Embryonic facial prominence (tissue), 1 donor: ENCODE results near the gene EFNA4.

Experiments
- DNase-seq: peaks from one replicate; pipeline ENCODE4 v3.0.0-alpha.2; 2016; ENCODE audit errors: extremely low spot score

EFNA4 gene

DNA sequence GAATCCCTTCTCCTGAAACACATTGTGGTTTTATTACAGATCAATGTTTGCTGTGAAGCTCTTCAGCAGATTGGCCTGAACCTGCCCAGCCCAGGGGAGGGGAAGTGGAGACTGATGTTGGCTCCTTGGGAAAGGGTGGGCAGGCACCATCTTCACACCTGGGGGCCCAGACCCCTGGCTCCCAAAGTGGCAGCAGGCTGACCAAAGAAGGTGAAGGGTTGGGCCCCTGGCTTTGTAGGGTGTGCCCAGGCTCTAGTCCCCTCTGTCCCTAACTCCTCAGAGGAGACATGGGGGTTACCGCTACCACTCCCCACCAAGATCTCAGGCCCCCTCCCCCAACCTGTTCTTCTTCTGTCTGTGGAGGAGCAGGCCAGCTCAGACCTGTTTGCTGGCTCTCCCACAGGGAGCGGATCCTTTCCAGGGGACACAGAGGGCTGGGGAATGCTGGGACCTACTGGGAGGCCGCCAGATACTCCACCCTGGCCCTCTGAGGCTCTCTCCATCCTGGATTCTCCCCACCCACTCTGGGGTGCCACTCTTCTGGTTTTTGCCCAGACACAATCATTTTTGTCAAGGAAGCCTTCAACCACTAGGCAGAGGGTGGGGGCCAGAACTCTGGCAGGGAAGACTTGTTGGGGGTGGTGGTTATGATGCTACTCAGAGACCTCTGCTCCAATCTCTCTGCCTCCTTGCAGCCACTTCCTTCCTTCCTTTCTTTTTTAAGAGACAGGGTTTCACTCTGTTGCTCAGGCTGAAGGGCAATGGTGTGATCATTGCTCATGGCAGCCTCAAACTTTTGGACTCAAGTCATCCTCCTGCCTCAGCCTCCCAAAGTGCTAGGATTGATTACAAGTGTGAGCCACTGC is 10.1 kb downstream of the EFNA4 start:
- no peak for DNase-seq

DNA sequence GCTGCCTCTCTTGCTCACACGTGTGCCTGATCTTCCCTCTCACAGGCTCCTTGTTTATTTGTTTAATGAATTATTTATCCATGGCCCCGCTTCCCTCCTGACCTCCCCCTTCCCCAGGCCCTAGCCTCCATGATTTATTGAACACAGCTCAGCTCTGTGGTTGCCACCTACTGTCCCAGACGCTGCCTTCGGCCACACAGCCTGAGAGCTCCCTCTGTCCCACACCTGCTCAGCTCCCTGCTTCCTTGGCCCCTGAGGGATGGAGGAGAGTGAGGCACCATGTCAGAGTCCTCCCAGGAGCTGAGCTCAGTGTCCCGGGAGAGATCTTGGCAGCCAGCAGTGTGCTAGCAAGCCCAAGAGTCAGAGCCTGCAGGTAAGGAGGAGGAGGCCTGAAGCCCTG is 12.0 kb downstream of the EFNA4 start:
- DNase-seq: no peak

DNA sequence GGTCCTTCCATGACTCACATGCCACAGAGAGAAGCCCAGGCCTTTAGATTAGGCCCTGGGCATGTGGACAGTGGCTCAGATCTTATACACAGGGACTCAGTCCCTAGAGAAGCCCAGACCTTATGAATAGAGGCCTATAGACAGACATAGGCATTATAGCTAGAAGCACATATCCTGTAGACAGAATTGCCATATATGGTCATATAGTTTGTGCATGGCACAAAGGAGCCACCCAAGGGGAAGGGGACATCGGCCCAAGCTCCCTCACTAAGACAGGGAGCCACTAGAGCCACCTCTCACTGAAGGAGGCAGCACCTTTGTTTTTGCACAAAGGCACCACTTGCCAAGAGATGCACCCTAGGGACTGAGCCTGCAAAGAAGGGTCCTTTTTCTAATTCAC is 12.8 kb downstream of the EFNA4 start:
- DNase-seq: no peak

DNA sequence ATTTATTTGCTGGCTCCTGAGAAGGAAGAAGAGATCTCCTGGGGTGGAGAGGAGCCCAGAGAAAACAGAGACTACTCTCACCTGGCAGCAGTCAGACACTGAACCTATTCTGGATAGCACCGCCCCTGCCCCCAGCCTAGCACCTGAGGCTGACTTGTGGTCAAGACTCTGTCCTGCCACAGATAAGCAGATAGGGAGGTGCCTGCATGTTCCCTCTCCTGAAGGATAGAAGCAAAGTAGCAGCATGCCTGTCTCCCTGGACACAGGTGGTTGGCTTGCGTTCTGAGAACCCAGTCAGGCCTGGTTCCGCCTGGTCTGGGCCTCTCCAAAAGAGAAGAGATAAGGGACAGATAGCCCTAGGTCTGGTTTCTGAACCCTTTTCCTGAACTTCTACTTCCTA is 13.8 kb downstream of the EFNA4 start:
- DNase-seq: no peak

DNA sequence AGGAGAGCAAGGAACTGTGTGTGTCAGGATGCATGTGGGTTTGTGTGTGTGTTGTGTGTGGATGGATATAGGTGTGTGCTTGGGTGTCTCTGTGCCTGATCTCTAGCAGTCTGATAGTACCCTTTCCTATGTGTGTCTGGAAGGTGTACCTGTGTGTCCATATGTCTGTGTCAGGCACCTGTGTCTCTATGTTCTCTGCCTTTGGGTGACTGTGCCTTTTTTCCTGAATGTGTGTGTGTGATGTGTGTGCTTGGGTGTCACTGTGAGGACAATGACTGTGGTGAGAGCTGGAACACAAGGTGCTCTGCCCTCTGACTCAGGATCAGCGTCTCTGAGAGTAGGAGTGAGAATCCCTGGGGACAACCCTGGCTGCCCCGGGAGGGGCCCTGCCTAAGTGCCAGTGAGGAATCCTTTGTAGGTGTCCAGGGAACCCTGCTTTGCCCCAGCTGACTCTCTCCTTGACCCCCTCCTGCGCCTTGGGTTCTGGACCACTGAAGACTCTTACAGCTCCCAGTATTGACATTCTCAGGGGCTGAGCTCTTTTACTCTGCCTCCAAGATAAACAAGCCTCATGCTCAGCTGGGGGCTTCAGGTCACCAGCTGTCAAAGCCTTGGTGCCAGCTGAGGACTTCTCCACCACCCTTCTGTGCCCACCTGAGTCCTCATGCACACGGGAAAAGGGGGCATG is 14.4 kb downstream of the EFNA4 start:
- DNase-seq: no peak

DNA sequence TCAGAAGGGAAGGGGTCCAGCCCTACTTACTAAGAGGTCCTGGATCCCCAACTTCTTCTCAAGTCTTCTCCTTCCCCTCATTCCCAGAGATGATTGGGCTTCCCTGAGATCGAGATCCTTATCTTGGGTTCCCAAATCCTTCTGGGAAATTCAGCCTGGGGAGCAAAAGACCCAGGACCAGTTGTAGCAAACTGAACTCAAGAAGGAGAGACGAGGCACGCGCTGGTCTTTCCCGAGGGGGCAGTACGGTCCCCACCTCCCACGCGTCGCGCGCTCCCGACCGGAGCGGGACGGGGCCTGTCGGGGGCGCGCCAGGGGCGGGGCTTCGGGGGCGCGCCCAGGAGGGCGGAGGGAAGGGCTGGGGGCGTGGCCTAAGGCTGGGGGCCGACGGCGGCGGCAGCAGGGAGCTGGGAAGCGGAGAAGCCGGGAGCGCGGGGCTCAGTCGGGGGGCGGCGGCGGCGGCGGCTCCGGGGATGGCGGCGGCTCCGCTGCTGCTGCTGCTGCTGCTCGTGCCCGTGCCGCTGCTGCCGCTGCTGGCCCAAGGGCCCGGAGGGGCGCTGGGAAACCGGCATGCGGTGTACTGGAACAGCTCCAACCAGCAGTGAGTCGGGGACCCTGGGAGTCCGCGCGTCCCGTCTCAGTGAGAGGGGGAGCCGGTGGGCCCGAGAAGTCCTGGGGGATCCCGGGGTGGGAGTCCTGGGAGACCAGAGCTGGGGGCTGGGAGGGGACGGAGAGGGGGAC is 15.1 kb downstream of the EFNA4 start, which contains the start of gene EFNA3:
Gene EFNA3, plus strand, starts transcription at position 369 of the 741 bp plus-strand sequence. Its CDS starts 105 bp downstream, at position 474.
- DNase-seq: no peak

DNA sequence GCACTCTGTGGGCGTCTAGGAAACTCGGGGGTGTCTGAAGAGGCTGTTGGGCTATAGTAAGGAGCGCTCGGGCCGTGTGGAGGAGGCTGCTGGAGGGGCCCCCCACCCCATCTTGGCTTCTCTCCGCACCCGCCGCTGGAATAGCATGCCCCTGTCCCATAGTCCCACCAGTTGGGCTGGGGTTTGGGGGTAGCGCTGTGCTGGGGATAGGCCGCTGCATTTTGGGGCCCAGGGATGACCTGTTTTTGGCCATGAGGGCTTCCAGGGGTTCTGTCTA is 15.6 kb downstream of the EFNA4 start:
- DNase-seq: no peak

DNA sequence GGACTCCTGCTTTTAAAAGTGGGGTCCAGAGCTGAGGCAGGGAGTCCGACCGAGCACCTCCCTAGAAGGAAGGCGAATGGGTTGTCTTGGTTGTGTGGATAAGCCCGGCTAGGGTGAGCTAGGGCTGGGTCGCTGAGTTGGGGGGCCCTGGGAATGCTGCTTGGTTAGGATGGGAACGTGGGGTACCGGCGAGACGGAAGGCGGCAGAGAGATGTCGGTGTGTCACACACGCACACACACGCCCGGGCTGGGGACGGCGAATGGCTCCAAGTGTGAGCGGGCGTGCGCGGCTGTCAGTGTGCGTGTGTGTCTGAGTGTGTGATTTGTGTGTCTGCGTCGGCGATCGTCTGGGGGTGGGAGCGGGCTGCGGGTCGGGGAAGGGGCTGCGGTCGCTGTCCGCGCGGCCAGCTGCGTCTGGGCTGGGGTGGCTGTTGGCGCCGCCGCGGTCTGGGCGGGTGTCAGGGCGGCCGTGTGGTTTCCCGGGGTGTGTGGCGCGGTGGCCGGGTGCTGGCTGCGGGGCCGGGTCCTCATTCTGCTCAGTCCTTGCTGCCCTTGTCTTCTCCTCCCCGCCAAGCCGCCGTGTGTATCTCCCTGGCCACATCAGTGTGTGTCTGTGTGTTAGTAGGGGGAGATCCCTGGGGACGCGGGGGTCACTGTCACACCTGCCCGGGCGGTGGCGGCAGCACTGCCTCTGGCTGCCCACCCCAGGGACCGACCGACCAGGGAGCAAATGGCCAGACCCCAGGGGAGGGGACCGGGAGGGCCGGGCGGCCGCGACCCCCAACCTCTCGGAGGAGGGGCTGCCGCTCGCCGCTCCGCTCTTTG is 16.2 kb downstream of the EFNA4 start:
- no peak for DNase-seq

DNA sequence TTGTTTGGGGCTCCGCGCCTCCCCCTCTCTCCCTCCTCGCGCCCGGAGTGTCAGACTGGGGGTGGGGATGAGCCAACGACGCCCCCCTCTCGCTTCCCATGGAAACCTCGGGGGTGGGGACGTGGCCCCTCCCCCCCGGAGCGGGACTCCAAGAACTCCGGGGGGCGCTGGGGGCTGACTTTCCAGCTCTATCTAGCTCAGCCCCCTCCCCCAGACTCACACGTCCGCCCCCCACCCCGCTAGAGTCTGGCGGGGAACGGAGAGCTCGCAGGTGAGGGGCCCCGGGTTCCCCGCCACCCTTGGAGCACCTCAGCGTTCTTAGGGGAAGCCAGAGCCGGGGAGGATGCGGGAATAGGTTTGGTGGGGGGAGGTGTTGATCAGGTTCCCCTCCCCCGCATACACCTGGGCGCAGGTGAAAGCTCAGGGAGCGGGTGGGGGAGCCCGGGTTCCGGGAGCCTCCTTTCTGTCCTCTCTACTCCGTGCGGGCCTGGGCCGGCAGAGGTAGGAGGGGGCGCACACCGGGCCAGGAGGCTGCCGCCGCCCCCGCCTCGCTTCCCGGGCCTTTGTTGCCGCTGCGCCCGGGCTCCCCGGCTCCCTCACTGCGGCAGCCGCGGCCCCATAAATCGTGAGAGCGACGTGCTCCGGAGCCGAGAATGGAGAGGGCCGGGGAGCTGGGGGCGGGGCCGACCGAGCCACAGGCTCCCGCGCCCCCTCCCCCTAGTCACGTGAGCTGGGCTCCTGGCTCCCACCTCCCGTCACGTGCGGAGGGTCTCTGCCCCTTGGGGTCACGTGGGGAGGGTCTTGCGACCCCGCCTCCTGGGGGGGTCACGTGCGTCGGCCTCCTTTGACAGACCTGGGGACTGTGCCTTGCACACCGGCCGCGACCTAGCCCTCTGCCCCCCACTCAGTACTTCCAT is 17.0 kb downstream of the EFNA4 start:
- DNase-seq: peak; percentile 75

DNA sequence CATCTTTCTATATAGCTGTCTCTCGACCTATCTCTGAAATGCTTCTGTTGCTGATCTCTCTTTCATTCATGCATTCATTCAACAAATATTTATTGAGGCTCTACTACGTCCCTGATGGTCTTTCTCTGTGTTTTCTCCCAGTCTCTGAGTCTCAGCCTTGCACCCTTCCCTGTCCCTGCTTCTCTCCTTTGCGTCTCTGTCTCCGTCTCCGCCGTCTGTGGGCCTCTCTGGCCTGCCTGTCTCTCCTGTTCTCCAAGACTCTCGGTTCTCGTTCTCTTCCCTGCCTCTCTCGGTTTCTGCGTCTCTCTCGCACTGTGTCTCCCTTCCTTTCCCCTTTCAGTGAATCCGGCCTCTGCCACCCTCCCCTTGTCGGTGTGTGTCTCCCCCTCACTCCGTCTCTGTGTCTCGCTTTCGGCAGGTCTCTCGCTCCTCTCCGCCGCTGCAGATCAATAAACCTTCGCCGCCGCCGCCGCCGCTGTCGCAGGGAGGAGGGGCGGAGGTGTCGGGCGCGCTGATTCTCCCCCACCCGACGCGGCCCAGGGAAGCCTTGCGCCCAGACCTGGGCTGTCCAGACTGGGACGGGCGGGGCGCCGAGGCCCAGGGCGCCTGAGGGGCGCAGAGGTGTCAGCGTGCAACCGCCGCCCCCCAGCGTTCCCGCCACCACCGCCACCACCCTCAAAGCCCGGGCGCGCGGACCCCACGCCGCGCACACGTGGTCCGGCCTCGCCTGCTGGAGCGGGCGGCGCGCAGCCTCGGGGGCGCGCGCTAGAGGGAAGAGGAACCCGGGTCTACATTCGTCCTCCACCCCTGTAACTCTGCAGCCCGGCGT is 18.1 kb downstream of the EFNA4 start:
- DNase-seq: no peak

DNA sequence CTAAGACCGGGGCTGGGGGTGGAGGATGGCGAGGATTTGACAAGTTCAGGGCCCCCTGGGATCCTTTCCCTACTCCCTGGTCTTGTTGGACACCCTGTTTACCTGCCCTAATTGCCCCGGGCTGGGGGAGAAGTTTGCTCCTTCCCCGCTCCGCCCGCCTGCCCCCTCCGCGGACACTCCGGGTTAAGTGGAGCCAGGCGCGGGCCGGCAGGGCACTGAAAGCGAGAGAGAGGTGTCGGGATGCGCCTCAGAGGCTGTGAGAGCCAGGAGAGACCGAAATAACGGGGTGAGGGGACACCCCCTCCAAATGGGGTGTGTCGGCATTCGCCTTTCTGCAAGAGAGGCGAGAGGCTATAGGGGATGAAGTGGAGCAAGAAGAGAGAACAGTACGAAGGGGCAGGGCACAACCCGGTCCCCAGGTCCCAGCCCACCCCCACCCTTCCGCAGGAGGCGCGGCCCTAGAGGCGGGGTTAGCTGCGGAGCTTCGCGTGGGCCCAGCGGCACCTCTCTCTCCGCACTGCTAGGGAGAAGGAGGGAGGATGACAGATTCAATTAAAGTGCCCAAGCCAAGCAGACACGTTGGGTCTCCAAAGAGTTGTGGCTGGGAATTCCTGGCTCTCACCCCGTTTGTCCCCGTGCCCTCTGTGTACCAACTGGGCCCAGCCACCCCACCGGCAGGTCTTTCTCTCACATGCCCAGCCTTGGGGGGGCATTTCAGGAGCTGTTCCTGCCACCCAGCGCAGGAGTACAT is 18.9 kb downstream of the EFNA4 start:
- DNase-seq: no peak

DNA sequence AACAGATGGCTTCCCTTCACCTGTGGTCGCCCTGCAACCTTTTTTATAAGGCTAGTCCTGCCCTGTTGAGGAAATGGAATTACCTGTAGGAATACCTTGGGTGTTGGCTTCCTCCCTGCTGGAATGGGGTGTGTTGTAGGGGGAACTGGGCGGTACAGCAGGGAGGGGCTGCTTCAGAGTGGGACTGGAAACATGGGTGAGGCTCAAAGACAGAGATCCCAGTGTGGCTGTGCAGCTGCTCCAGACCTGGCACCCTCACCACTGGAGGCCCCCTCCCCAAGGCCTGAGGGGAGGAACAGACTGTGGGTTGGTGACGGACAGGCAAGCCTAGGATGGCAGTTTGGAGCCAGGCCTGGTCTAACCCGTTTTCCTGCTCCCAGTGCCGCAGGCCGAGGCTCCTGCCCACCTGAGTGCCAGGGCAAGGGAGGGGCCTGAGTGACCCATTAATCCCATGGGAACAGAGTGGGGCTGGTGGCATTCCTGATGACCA is 19.6 kb downstream of the EFNA4 start:
- no peak for DNase-seq

DNA sequence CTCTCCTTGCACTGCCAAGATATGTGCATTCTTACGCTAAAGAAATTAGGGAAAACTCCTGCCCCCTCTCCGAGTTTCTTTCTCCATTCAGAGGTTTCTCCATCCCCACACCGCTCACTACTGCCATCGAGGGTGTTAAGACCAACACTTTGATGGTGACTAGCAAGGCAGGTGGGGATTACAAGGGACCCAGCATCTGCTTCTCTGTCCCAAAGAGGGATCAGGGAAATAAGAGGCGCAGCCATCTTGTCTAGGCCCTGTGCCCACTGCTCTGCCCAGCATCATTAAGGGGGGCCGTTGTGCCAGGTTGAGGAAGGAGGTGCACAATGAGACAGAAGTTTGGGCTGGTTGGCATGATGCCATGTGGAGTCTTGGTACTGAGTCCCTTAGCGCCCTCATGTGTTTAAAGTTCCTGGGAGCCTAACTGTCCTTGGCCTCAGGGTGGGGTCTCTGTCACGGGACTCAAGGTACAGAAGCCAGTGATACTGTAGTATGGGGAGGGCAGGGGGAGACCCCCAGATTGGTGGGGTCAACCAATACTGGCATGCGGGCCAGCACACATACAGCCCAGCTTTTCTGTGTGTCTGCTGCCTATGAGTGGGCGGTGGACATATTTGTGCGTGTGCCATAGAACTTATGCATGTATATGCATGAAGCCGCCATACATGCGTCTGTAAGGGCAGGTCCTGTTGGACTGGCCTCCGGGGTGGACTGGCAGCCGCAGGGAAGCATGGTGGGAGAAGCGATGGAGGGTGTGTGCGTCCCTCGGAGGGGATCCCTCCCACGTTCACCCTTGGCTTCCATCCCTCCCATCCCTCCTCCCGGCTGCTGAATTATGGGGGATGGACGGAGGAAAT is 20.6 kb downstream of the EFNA4 start:
- DNase-seq: no peak

DNA sequence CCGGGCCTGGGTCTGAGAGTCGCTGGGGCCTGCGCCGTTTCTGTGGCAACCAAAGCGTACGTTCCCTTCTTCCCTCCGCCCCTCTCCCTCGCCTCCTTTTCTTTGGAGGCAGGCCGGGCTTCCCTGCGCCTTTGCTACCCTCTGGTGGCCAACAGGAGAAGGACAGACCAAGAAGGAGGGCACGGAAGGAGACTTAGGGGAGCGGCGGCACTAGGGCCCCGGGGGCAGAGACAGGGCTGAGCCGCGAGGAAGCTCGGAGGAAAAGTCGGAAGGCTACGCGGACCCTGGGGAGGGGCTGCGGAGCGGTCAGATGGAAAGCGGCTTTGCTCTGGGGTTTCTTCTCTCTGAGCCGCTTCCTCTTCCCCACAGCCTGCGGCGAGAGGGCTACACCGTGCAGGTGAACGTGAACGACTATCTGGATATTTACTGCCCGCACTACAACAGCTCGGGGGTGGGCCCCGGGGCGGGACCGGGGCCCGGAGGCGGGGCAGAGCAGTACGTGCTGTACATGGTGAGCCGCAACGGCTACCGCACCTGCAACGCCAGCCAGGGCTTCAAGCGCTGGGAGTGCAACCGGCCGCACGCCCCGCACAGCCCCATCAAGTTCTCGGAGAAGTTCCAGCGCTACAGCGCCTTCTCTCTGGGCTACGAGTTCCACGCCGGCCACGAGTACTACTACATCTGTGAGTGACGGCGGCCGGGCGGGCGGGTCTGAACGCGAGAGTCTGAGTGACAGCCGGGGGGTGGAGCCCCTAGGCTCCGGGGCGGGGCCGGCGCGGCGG is 21.4 kb downstream of the EFNA4 start:
- peak; percentile 98 for DNase-seq

DNA sequence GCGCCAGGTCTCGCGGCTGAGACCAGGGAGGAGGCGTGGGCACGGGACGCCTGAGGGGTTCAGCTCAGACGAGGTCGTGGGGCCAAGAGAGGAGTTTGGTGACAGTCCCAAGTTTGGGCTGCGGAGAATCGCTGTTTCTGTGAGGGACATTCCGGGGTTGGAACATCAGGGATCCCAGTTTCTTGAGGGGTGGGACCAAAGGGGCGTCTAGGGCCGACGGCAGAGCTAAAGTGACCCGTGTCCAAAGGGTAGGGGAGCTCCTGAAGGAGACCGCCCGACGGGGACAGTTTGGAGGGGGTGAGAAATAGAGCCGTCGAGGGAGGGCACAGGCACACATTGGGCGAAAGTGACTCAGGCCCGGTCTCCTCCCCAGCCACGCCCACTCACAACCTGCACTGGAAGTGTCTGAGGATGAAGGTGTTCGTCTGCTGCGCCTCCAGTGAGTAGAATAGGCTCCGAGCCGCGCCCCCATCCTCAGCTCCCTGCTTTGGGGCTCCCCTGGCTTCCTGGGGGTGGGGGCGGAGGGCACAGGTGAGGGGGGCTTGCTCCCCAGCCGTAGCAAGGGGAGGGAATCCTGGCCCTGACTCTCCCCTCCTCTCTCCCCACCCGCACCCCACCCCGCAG is 22.1 kb downstream of the EFNA4 start:
- no peak for DNase-seq

DNA sequence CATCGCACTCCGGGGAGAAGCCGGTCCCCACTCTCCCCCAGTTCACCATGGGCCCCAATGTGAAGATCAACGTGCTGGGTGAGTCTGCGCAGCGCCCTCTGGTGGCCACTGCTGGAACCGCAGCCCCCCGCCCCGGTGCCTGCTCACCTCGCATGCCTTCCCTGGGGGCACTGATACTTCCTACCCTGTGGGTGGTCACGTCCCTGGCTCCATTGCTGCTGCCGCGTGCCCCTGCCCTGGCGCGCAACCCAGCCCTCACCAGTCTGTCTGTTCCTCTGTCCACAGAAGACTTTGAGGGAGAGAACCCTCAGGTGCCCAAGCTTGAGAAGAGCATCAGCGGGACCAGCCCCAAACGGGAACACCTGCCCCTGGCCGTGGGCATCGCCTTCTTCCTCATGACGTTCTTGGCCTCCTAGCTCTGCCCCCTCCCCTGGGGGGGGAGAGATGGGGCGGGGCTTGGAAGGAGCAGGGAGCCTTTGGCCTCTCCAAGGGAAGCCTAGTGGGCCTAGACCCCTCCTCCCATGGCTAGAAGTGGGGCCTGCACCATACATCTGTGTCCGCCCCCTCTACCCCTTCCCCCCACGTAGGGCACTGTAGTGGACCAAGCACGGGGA is 22.7 kb downstream of the EFNA4 start:
- no peak for DNase-seq
